ENCODE data around the gene IQSEC1. TPM values are rescaled to one million over a fixed set of nuclear protein-coding genes. Genes with fewer than 3 reads are reported as not detected.

The IQSEC1 gene
- total and polyA plus RNA-seq, 2 donors (not counting 3 experiments of a cell fraction or from before 2014, with no cell fraction given) = 5.2 to 18.0 TPM

DNA sequence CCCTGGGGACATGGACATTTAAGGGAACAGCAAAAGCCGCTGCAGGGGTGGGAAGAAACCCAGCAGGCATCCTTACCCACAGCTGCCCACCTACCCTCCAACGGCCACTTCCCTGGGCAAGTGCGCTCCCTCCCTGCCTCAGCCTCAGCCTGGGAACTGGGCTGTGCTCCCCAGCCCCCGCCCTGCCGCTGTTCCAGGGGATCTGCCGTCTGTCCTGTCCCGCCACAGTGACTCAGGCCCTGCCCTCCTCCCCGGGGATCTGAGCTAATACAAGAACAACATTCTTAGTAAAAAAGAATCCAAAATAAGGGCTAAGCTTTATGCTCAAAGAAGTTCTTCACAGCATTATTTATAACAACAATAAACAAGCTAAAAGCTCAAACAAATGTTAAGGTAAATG lies 7.4 kb upstream of the IQSEC1 start:
- BruUV-seq (replicated peaks) = no TSS peak
- POLR2A ChIA-PET = no interaction called here
- TF ChIP-seq EZH2 (IDR thresholded peaks at IDR 0.05; ENCODE audit: borderline replicate concordance, low read depth, low read length, severe bottlenecking) (no peak), MYC (IDR thresholded peaks at IDR 0.05; ENCODE audit: low read depth, low read length) (no peak), CTCF (IDR thresholded peaks at IDR 0.05; ENCODE audit: extremely low read depth in 1 of 2, insufficient read depth in 1 of 2, low read depth in 1 of 2, low read length in 2 of 2) (no peak), GATA2 (IDR thresholded peaks at IDR 0.05; ENCODE audit: insufficient read depth, insufficient read length, low read depth, low read length) (no peak), JUN (IDR thresholded peaks at IDR 0.05; ENCODE audit: borderline replicate concordance, insufficient read depth, insufficient read length, low read depth) (no peak), FOS (IDR thresholded peaks at IDR 0.05; ENCODE audit: borderline replicate concordance, insufficient read depth, low read length) (no peak), MAX (IDR thresholded peaks at IDR 0.05; ENCODE audit: insufficient read depth, insufficient read length) (no peak), POLR2AphosphoS5 (IDR thresholded peaks at IDR 0.05; ENCODE audit: insufficient read depth, low read depth, low read length) (no peak), POLR2A (IDR thresholded peaks at IDR 0.05; ENCODE audit: low read depth, low read length) (no peak)
- H3K4me2 ChIP-seq (ENCODE audit: insufficient read depth, low read length) = no peak overlapping the region
- dilution Hi-C loops (cut with MboI; ENCODE audit: extremely low pct_ligation_motif_present, low sequenced_read_pairs) (loop anchor here (25.0 kb wide), 1 partner anchor 382 kb away; no protein-coding TSS in a partner anchor), intact Hi-C loops (cut with micrococcal nuclease) (no loop called here)
- no peak overlapping the region for H3K4me3 ChIP-seq (replicated peaks in 1 of 3; ENCODE audit: insufficient read depth in 1 of 3, low read depth in 1 of 3, low read length in 3 of 3)
- no peak overlapping the region for H3K9ac ChIP-seq (replicated peaks; ENCODE audit: extremely low read depth, insufficient read depth, low read length)
- H3K9me1 ChIP-seq (replicated peaks; ENCODE audit: control insufficient read depth, extremely low read depth, insufficient read depth, low read length) = no peaks in the 10 kb centered on the region
- no peaks in the 10 kb centered on the region for H3K79me2 ChIP-seq (ENCODE audit: control insufficient read depth, insufficient read depth, low read length)
- CTCF ChIA-PET = interaction anchor here (4.2 kb wide), 1 partner anchor 11 kb away, joined by 37 read pairs; no protein-coding TSS in a partner anchor
- no peak overlapping the region for H2AFZ ChIP-seq (ENCODE audit: low read depth, low read length)
- H3K27ac ChIP-seq (ENCODE audit: insufficient read depth, low read depth, low read length) = no peak overlapping the region
- no peaks in the 10 kb centered on the region for H3K36me3 ChIP-seq (ENCODE audit: control insufficient read depth in 2 of 2, extremely low read depth in 1 of 2, insufficient read depth in 2 of 2, low read length in 2 of 2)
- no peak for DNase-seq (ENCODE audit: low read depth, low spot score)
- FAIRE-seq = no peak
- H3K4me1 ChIP-seq (ENCODE audit: control insufficient read depth, extremely low read depth, insufficient read depth, low read length) = no peaks in the 10 kb centered on the region
- H4K20me1 ChIP-seq (replicated peaks; ENCODE audit: control insufficient read depth, extremely low read depth, insufficient read depth, low read length) = no peaks in the 10 kb centered on the region
- H3K27me3 ChIP-seq (ENCODE audit: control insufficient read depth in 2 of 2, insufficient read depth in 2 of 2, low read length in 2 of 2) = no peaks in the 10 kb centered on the region
- H3K9me3 ChIP-seq (replicated peaks; ENCODE audit: control insufficient read depth, insufficient read depth, low read length) = no peaks in the 10 kb centered on the region
